Small intestine (tissue), 7 donors: Measurements from ENCODE around the gene OLA1. TPM values are rescaled to one million over a fixed set of nuclear protein-coding genes. Genes with fewer than 3 reads are reported as not detected.

Experiments used
- DNase-seq, 2 donors: peaks; one replicate each; pipeline versions ENCODE4 v3.0.0 to v3.0.0-alpha.2; 2013
- FAIRE-seq: peaks from 2 replicates; lab custom pipeline; 2012; peaks lifted over from hg19 to GRCh38; lab: Jason Lieb, UNC
- H3K27ac ChIP-seq, 3 donors: one replicate each; pipeline ENCODE4 v1.5.1; 2013; ENCODE audit warnings: low read length in 2 of 3, mild to moderate bottlenecking in 2 of 3, control low read depth in 1 of 3, inconsistent platforms in 1 of 3, low read depth in 1 of 3, moderate library complexity in 1 of 3
- H3K27me3 ChIP-seq, 3 donors: one replicate each; pipeline ENCODE4 v1.6.1; 2013; ENCODE audit warnings: low read length in 3 of 3, inconsistent platforms in 1 of 3; ENCODE audit not compliant: control insufficient read depth in 3 of 3, insufficient read depth in 3 of 3
- H3K36me3 ChIP-seq, 3 donors: one replicate each; pipeline ENCODE4 v1.6.1; 2013; ENCODE audit warnings: low read length in 3 of 3, inconsistent platforms in 1 of 3, low read depth in 1 of 3, mild to moderate bottlenecking in 1 of 3, moderate library complexity in 1 of 3; ENCODE audit not compliant: control insufficient read depth in 3 of 3, insufficient read depth in 2 of 3
- H3K4me1 ChIP-seq, 3 donors: one replicate each; pipeline ENCODE4 v1.6.1; 2013; ENCODE audit warnings: low read length in 2 of 3, inconsistent platforms in 1 of 3, low read depth in 1 of 3, mild to moderate bottlenecking in 1 of 3, moderate library complexity in 1 of 3; ENCODE audit not compliant: control insufficient read depth in 3 of 3, insufficient read depth in 2 of 3
- H3K4me3 ChIP-seq, 3 donors: one replicate each; pipeline ENCODE4 v1.5.1; 2013; ENCODE audit warnings: low read length in 3 of 3, control low read depth in 1 of 3, inconsistent platforms in 1 of 3, low read depth in 1 of 3, mild to moderate bottlenecking in 1 of 3, moderate library complexity in 1 of 3
- H3K9me3 ChIP-seq, 2 donors: one replicate each; pipeline ENCODE4 v1.6.1; 2013; ENCODE audit warnings: low read depth in 1 of 2, low read length in 1 of 2; ENCODE audit not compliant: control insufficient read depth in 2 of 2, insufficient read depth in 1 of 2
- WGBS, 3 donors: extraction: QIAGEN DNeasy Blood & Tissue Kit; methylation state at CpG; one replicate each; pipeline ENCODE4 v1.1.7; 2013; 5-methylcytosine and 5-hydroxymethylcytosine counted together
- polyA plus RNA-seq, 4 donors: library from polyadenylated mRNA; stranded (reverse) in 3 of 4; unstranded in 1 of 4; fragments of 200-250 nt in 3 of 4; fragments of 120-200 nt in 1 of 4; gene quantifications; one replicate each; pipeline versions ENCODE4 v1.2.1 to v1.2.3, GENCODE V29; 2013
- donor health status: healthy with polysubstance abuse.
- donor health status: control.
- donor health status: control.
- donor health status: Bipolar disorder and iron deficiency.
- donor health status: healthy.

Gene OLA1
- polyA plus RNA-seq, 4 donors, result 60.3 to 148 (median 92.0) TPM

GRCh38 chr2:174031226-174031625, 217.1 kb downstream of the OLA1 start:
- H3K36me3 ChIP-seq, result no peaks in the 10 kb centered on the region
- WGBS, 3 donors, result 70 to 76% (median 72%) methylated on average over 3 of the region's 3 CpGs
- H3K27me3 ChIP-seq, result no peaks in the 10 kb centered on the region

DNA sequence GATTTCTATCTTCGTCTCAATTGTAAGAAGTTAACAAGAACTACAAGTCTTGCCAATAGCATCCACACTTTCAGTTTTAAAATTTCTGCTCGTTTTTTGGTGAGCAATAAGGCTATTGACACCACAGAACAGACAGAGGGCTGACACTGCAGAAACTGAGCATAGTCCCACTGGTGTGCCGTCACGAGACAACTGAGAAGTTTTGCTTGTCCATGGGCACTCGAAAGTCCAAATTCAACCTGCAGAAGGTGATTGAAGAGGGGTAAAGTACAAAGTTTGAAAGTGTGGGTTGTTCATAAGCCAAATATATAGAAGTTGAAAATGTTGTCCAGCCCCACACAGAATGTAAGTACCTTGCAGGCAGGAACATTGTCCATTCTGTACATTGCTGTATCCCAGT, 219.4 kb downstream of the OLA1 start:
- FAIRE-seq, result no peak
- no peaks in the 10 kb centered on the region for H3K27me3 ChIP-seq
- no peak overlapping the region for H3K27ac ChIP-seq
- H3K36me3 ChIP-seq, result no peaks in the 10 kb centered on the region
- peaks cover 0 to 24% (median 7%) of the 10 kb centered on the region in 3 donors for H3K4me1 ChIP-seq
- no peak for DNase-seq
- H3K4me3 ChIP-seq, result no peak overlapping the region
- peaks cover 0 to 4% of the 10 kb centered on the region in 2 donors for H3K9me3 ChIP-seq
- WGBS, 3 donors, result 64 to 72% (median 65%) methylated on average over 5 of the region's 5 CpGs

More at GRCh38 chr2:174031226-174031625, 217.1 kb downstream of the OLA1 start:
- no peak for FAIRE-seq
- no peak for DNase-seq
- H3K9me3 ChIP-seq, result no peaks in the 10 kb centered on the region
- no peak overlapping the region for H3K4me3 ChIP-seq
- peaks cover 0 to 17% (median 4%) of the 10 kb centered on the region in 3 donors for H3K4me1 ChIP-seq
- H3K27ac ChIP-seq, result no peak overlapping the region

GRCh38 chr2:174027956-174028355, 220.4 kb downstream of the OLA1 start:
- no peaks in the 10 kb centered on the region for H3K36me3 ChIP-seq
- H3K4me1 ChIP-seq, result peaks cover 0 to 27% (median 7%) of the 10 kb centered on the region in 3 donors
- FAIRE-seq (no peak), DNase-seq (no peak)
- peaks cover 0 to 4% of the 10 kb centered on the region in 2 donors for H3K9me3 ChIP-seq
- H3K4me3 ChIP-seq, result no peak overlapping the region
- H3K27ac ChIP-seq, result peak overlapping the region in 1 of 3 donors; percentile 36
- 66 to 77% (median 73%) methylated on average over 3 of the region's 3 CpGs for WGBS, 3 donors
- H3K27me3 ChIP-seq, result no peaks in the 10 kb centered on the region

- peaks cover 0 to 4% of the 10 kb centered on the region in 2 donors for H3K9me3 ChIP-seq
- H3K4me3 ChIP-seq, result no peak overlapping the region
- H3K36me3 ChIP-seq, result no peaks in the 10 kb centered on the region
- H3K27ac ChIP-seq, result peak overlapping the region in 2 of 3 donors; percentile 40 to 92
- peaks cover 0 to 24% (median 7%) of the 10 kb centered on the region in 3 donors for H3K4me1 ChIP-seq
- 89 to 91% (median 90%) methylated on average over 23 of the region's 23 CpGs for WGBS, 3 donors
- H3K27me3 ChIP-seq, result no peaks in the 10 kb centered on the region
- DNase-seq (no peak), FAIRE-seq (no peak)
These were observed 222.0 kb downstream of the OLA1 start for GRCh38 chr2:174026122-174026845.

- H3K4me1 ChIP-seq, result peaks cover 0 to 27% (median 7%) of the 10 kb centered on the region in 3 donors
- no peak for FAIRE-seq
- peak overlapping the region in 2 of 3 donors; percentile 40 to 92 for H3K27ac ChIP-seq
- no peaks in the 10 kb centered on the region for H3K27me3 ChIP-seq
- H3K36me3 ChIP-seq, result no peaks in the 10 kb centered on the region
- DNase-seq, result peak in 1 of 2 donors; percentile 48
- 72 to 93% (median 89%) methylated on average over 46 to 47 of the region's 47 CpGs for WGBS, 3 donors
- no peak overlapping the region for H3K4me3 ChIP-seq
- H3K9me3 ChIP-seq, result peaks cover 0 to 4% of the 10 kb centered on the region in 2 donors
These were observed 222.8 kb downstream of the OLA1 start for GRCh38 chr2:174025271-174026121.

GRCh38 chr2:174024524-174025270, 223.6 kb downstream of the OLA1 start:
- H3K27ac ChIP-seq, result peak overlapping the region in 2 of 3 donors; percentile 44 to 83
- H3K27me3 ChIP-seq, result no peaks in the 10 kb centered on the region
- WGBS, 3 donors, result 57 to 79% (median 73%) methylated on average over 14 of the region's 14 CpGs
- peaks cover 0 to 4% of the 10 kb centered on the region in 2 donors for H3K9me3 ChIP-seq
- H3K4me3 ChIP-seq, result no peak overlapping the region
- H3K4me1 ChIP-seq, result peaks cover 0 to 27% (median 7%) of the 10 kb centered on the region in 3 donors
- H3K36me3 ChIP-seq, result no peaks in the 10 kb centered on the region
- FAIRE-seq (no peak), DNase-seq (no peak)

GRCh38 chr2:174023591-174024523, 224.5 kb downstream of the OLA1 start:
- no peak for DNase-seq

More at GRCh38 chr2:174023591-174024523, 224.5 kb downstream of the OLA1 start:
- peak overlapping the region in 2 of 3 donors; percentile 44 to 83 for H3K27ac ChIP-seq
- WGBS, 3 donors, result 58 to 75% (median 70%) methylated on average over 18 of the region's 18 CpGs
- peaks cover 0 to 4% of the 10 kb centered on the region in 2 donors for H3K9me3 ChIP-seq
- H3K27me3 ChIP-seq, result no peaks in the 10 kb centered on the region
- no peaks in the 10 kb centered on the region for H3K36me3 ChIP-seq
- FAIRE-seq, result no peak
- no peak overlapping the region for H3K4me3 ChIP-seq
- peaks cover 0 to 27% (median 5%) of the 10 kb centered on the region in 3 donors for H3K4me1 ChIP-seq
